ENCODE results near the gene AFF1.

Gene AFF1

DNA sequence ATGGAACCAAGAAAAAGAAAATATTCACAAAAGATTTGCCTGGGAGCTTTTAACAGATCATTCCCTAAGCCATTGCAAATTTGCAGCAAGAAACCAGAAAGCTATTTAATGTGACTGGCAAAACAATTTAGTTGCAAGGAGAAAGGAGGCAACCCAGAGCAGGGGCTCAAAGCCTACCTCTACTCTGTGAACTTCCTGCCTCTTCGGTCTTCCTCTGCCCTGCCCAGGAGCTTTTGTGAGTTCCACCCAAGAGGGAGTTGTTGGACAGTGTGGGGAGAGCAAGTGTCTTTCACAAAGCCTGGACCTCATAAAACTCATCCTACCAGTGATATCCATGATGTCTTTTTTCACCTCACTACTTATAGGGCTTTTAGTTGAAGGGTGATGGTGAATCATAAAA, 107.4 kb downstream of the AFF1 start:
- no peak for DNase-seq

DNA sequence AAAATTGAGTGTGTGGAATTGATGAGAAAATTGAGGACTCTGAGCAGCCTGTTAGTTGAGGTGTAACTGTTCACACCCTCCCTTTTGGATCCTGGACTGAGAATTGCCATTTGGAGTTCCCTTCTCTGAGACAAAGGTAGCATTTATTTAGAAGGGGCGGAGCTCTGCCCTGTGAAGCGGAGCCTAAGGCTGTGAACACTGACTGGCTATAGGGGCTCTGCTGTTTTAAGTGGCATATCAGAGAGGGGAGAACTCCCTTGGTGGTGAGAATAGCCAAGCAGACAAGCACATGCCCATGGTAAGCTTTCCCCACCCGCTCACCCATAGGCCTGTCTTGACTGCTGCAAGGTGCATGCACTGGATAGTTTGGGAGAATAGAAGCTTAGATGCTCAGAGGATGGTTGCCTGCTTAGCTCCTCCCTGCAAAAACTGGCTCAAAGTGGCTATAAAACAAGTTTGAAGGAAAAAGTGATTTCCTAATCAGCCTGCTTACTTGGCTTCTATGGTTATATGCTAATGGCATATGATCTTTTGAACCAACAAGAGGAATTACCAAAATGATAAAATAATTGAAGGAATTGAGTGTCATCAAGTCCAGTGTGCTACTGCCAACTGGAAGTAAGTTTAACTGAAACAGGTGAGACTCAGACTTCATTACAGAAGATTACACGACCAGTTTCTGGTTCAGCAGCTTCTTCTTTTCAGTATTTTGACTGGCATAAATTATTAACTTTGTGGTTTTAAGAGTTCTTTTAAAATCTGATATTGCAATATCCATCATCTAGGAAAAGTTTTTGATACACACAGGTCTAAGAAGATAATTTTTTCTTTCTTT, 108.4 kb downstream of the AFF1 start:
- DNase-seq, result no peak

DNA sequence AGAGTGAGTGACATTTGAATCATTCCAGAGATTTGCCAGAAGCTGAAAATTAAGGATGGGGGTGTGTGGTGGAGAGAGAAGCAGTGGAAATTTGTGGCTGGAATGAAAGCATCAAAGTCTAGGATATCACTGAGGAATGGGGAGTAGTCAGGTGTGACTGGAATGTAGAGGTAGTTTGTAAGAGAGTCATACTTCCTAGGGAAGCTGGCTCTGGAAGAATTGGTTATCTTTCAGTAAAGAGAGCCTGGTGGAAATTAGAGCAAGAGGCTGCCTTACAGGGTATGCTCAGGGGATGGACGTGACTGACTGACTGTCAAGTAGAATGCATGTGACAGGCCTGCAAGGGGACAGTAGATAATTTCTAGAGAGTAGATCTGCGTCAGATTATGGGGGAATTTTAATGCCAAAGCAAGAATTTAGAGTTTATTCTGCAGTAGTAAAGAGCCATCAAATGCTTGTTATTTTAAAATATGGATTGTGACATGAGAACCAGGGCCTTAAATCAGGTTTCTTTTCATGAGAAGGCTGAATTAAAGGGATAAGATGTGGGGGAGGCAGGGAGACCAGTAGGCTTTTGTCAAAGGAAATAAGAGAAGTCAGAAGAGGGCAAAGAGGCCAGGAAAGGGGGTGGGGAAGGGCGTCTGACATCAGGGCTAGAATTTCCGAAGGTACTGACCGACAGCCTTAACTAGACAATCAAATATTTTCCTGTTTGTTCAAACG, 109.9 kb downstream of the AFF1 start:
- no peak for DNase-seq

DNA sequence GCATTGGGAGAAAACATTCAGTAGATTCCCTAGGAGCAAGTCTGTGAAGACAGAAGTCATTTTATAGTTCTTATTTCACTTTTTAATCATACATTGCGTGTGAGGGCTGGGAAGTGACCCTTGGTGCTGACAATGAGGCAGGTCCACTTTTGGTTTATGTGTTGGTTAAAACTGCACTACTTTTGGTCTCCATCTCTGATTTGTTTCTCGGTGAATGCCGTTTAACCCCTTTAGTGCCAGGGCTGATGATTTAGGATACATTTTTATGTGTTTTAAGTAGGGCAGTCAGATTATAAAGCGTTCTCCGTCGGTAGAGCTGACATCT, 110.4 kb downstream of the AFF1 start:
- DNase-seq, result no peak

DNA sequence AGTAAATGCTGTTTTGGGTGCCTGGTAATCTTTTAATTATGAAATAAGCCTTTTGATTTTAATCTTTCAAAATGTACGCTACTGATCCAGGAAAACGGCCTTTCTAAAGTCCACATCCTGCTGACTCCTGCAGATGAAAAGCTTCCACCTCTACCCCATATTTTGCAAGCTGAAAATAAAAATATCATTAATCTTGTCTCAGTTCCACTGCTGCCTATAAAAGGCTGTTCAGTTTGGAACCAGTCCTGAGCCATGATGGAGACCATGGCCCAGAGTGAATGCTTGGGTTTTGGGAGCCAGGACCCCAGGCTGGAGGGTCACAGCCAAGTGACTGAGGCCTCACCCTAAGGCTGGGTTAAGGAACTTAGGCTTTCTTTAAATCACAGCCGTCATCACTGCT, 110.8 kb downstream of the AFF1 start:
- no peak for DNase-seq

DNA sequence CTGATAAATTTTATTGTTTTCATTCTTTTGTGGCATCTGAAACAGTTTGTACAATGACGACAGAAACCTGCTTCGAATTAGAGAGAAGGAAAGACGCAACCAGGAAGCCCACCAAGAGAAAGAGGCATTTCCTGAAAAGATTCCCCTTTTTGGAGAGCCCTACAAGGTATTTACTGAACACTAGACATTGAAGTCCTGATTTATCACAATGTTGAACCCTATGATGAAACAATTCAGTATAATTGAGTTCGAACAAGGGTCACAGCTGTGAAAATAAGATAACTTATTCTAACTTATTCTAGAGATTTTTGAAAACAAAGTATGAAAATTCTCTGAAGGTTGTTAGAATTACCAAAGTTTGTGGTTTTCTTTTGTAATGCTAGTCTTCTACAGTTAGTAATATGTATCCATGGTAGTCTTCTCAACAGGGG, 111.3 kb downstream of the AFF1 start:
- no peak for DNase-seq

DNA sequence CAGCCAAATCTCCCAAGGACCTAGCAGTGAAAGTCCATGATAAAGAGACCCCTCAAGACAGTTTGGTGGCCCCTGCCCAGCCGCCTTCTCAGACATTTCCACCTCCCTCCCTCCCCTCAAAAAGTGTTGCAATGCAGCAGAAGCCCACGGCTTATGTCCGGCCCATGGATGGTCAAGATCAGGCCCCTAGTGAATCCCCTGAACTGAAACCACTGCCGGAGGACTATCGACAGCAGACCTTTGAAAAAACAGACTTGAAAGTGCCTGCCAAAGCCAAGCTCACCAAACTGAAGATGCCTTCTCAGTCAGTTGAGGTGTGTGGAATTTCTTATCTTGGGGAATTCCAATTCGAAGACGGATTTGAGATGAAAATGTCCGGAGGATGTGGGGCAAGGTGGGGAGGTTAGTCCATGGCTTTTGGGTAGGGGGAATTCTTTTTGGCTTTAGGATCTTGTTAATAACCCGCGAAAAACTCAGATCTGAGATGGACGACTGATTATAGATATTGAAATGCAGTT, 112.5 kb downstream of the AFF1 start:
- no peak for DNase-seq

DNA sequence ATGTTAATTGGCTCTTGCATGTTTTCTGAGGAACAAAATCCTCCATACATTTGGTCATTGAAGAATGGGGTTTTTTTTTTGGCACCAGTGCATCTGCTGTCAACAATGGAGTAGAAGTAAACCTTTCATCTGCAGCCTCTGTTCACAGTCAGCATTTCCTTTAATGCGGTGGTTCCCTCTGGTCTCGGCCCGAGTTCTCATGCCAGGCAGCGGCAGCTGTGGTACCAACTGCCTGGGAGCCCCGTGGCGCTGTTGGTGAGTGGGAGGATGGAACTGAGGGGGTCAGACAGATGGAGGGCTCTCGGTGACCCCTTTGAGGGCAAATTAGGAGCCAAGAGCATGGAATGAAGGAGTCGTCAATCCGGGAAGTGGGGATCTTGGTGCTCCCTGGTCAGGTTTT, 114.7 kb downstream of the AFF1 start:
- DNase-seq, result no peak

DNA sequence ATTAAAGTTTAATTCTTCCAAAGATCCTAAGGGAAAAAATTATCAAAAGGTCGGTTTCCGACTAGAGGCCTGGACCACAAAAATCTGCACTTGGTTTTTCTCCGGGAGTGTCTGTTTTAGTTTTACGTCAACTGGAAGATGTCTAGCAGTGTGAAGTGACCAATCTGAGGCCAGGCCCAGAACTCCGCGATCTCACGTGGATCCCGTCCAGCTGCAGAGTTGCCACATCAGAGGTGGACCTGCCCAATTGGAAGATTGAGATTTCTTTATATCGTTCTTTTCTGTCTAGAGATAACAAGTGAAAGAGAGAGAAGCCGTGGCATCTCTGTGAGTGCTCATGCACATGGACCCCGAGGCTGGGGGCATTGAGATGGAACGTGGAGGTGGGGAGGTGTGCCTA, 115.8 kb downstream of the AFF1 start:
- DNase-seq, result no peak

DNA sequence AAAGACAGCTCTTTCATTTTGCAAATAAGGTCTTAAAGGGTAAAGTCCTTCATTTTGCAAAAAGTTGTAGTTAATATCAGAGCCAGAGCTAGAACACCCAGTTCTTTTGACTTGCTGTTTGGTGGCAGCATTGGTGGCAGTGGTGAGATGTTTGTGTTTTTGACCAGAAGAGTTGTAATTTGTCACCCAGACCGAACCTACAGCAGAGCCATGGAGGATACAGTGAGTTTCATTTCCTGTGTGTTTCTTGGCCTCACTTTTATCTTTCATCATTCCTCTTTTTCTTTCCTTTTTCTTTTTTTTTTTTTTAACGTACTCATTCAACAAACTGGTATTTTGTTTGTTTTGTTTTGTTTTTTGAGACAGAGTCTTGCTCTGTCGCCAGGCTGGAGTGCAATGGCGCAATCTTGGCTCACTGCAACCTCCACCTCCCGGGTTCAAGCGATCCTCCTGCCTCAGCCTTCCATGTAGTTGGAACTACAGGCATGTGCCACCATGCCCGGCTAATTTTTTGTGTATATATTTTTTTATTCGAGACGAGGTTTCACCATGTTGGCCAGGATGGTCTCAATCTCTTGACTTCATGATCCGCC, 116.4 kb downstream of the AFF1 start:
- DNase-seq, result no peak

DNA sequence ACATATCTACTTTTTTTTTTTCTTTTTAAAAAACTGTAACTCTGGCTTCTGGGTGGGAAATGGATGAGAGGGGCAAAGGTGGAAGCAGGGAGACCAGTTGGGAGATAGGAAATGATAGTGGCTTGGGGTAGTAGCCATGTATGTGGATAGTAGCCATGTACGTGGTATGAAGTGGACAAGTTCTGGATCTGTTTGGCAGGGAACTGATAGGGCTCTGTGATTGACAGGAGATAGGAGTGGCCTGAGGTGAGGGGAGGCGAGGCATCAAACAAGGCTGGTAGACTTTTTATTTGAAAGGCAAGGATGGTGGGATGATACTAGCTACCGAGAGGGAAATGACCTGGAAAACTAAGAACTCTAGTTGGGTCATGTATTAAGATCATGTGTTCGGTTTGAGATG, 117.8 kb downstream of the AFF1 start:
- DNase-seq, result no peak

DNA sequence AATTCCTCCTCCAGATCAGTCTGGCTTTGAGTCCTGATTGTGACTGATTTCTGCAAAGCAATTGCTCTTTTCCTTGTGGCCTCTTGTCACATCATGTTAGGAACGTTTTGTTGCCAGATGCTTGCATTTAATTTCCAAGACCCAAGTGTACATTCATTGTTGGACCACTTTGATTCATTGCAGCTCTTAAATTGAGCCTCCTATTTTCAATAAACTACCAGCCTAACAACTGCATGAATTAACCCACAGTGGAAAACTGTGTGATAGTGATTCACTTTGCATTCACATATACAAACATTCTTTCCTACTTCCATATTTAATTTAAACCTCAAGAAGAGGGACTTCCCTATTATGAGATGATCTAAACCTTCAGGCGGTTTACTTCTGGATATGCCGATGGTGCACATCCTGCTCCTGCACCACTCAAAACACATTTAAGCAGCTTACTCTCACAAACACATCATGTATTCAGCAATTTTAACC, 118.4 kb downstream of the AFF1 start:
- no peak for DNase-seq

DNA sequence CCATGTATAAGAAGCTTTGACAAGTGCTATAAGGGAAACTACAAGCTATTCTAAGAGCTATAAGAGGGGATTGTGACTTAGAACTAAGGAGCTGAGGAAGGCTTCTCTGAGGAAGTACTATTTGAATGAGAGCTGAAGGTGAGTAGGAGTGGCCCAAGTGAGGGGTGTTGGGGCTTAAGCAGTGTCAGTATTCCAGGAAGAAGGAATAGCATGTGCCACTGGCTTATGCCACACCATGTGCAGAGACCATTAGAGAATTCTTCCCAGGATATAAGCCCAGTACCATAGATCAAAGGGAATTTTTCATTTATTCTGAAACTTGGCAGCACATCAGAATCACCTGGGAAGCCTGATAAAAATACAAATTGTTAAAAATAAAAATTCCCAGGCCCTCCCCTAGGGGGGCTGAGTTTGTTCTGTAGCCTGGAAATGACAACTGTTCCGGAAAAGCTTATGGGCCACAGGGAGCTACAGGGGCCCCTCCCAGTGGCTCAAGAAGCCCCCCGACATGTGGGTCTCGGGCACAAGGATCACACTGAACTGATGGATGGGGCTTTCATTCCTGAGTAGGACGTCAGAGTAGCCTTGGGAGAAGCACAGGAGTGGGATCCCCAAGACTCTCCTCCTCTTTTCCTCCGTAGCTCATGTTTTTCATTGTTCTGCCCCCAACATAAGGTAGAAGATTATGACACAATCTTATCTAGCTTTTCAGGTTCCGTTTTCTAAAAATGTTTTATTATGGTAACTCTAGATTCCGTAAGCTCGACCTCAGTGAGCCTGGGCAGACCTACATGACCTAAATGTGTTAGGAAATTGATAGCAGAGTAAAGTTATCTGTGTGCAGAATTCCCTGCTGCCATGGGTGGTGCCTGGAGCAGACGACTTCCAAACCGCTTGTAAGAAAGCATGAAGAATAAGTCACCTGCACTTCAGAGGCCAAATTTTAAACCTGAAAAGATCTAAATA, 119.3 kb downstream of the AFF1 start:
- no peak for DNase-seq

DNA sequence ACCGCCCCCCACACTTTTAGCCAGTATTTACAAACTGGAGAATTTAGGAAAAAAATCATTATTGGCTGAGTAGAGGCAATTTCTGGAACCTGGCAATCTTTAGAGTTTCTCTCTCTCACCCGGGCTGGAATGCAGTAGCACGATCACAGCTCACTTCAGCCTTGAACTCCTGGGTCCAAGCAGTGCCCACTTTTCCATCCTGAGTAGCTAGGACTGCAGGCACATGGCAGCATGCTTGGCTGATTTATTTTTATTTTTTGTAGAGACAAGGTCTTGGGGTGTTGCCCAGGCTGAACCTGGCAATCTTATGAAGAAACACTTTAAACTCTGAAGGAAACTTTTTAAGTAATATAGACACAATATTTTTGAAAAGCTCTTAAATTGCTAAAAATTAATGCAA, 120.1 kb downstream of the AFF1 start:
- no peak for DNase-seq

DNA sequence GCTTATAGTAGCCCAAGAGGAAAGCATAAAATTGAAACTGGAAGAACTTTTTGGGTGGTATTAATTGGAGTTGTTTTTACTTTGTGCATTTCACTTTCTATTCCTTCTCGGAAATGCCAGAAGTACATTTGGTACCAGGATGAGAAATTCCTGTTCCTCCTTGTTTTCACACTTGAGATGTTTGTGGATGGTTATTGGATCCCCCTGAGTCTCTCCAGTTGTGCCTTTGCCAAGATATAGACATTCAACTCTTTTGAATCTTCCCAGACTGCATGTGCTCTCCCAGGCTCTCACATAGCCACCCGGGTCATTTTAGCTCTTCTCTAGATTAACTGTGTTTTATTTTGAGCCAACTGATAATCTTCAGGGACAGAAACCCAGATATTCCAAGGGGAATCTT, 120.5 kb downstream of the AFF1 start:
- DNase-seq, result no peak

DNA sequence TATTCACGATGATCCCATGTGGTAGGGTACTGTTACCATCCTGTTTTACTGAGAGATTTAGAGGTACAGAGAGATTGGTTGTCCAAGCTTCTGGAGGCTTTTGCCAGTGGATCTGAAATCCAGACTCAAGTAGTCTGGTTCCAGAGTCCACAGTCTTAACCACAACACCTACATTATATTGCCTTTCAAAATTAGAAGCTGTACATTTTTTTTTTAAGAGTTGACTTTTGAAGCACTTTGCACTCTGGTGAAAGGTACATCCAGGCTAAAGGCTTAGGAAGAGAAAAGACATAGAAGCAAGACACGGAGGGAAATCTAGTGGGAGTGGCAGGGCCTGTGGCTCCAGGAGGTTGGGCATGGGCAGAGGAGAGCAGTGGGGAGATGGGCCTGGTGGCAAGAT, 122.1 kb downstream of the AFF1 start:
- no peak for DNase-seq

DNA sequence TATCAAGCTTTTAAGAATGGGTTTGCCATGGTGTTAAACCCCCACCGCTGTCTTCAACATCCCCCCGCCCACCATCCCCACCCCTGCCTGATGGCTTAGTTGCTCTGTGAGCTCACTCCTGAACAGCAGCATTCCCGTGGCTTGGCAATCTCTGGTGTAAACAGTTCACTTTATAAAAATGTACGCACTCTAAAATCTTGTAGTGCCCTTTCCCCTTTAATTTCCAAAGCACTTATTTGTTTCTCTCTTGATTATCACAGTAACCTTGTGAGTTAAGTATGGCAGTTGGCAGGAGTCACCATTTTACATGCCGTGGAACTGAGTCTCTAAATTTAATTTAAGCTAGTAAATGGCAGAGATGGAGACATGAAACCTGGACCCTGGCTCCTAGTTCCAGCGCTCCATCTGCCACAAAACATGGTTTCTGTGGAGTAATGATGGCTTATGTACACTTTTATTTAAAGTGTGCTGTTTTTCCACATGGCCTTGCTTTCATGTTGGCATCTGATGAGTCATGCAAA, 123.1 kb downstream of the AFF1 start:
- no peak for DNase-seq

DNA sequence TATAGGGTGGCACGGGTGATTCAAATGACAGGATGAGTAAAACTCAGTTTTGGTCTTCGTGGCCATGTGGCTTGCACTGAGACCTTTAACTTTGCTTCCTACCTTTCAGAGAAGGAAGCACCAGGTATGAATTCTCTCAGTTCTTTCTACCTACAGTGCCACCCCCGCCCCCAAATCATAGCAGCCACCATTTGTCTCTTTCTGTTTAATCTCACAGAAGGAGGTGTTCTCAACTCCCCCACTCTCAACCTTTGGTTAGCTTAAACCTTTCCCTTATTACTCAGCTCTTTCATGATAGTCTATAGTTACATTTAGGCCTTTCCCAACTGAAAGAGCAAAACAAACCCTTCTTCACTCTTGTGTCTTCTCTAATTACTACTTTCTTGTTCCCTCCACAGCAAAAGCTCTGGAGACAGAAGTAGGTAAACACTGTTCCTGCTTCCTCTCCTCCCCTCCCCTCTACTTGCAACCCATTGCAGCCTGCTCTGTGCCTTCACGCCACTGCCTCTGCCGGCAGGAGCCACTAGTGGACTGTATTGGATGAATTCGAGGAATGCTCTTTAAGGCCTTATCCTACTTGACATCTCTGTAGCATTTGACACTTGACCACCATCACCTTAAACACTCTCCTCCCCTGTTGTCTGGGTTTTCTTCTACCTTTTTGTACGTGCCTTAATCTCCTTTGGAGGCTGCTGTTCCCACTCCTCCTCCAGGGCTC, 123.7 kb downstream of the AFF1 start:
- peak; percentile 45 for DNase-seq

DNA sequence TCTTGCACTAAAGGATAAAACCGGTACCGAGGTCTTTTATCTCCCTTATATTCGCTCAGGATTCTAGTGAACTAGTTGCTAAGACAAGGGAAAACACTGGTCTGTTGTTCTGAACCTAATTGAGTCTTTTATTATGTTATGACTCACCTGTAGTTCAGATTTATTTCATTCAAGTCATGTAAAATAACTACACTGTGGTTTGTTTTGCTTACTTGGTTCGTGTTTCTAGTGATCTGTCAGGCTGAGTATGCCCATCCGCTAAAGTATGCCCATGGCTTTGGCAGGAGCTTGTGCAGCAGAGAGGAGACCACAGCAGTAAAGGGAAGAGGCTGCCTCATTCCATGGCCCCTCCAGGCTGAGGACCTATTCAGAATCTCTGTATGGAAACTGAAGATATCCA, 126.1 kb downstream of the AFF1 start:
- no peak for DNase-seq

DNA sequence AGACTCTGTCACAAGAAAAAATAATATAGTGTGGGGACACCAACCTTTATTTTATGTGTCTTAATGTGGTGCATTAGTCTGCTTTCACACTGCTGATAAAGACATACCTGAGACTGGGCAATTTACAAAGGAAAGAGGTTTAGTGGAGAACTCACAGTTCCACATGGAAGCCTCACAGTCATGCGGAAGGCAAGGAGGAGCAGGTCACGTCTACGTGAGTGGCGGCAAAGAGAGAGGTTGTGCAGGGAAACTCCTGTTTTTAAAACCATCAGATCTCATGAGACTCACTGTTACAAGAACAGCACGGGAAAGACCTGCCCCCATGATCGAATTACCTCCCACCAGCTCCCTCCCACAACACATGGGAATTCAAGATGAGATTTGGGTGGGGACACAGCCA, 130.2 kb downstream of the AFF1 start:
- no peak for DNase-seq

DNA sequence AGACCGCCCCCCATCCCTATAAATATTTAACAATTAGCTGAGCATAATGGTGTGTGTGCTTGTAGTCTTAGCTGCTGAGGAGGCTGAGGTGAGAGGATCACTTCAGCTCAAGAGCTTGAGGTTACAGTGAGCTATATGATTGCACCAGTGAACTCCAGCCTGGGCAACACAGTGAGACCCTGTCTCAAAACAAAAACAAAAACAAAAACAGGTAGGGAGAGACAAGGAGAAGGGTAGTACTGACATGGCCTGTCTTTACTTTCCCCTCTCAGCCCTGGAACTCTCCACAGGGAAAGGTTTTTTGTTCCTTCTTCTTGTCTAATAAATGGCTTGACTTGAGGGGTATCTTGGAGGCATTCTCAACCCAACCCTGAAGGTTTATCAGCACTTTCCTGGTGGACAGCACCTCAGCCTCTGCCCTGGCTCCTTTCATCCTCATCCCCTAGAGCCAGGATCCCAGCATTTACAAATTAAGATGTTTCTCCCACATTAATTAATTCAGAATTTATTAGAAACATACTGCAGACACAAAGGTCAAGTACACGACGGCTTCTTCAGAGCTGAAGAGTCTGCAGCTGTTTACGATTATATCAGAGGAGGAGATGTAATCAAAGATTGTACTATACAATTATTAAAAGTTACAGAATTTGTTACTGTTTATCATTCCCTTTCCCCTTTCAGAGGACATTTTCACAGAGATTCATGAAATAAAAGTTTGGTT, 131.8 kb downstream of the AFF1 start:
- DNase-seq, result no peak

Measured in NCI-H510A treated with DMSO at 0.1 percent for 48 hours (cell line).